Astrocyte (in vitro differentiated cells and primary cell): ENCODE measurements around the gene CAVIN4.

Experiments
- CTCF ChIP-seq: IDR thresholded peaks from 2 replicates; pipeline ENCODE4 v1.5.1; 2011; ENCODE audit warnings: low read depth, mild to moderate bottlenecking, inconsistent platforms, low read length, moderate library complexity; ENCODE audit not compliant: insufficient read depth
- EZH2 ChIP-seq: IDR thresholded peaks from 2 replicates; pipeline ENCODE4 v1.6.1; 2012; ENCODE audit warnings: mild to moderate bottlenecking, low read length, inconsistent platforms; ENCODE audit not compliant: insufficient read depth

DNA sequence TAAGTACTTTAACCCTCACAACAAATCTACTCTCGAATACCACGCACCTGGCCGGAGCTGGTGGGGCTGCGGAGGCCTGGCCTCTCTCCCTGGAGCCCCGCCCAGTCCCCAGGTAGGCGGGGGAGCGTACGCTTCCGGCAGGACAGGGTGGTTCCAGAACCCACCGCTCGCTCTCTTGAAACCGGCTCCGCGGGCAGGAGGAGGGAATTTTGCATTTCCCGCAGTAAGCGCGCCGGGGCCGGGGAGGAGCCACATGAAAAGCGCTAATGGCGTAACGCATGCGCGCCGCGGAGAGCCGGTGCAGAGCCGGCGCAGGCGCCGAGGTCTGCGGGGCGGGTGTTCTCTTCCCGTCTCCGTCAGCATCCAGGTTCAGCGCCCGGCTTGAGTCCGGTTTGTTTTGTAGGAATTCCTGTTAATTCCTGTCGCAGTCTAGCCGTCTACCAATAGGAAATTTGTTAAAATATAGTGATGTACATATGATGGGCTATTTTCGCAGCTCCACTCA lies 20.8 kb downstream of the CAVIN4 start:
- TF ChIP-seq CTCF = no peak
- no peak for TF ChIP-seq EZH2
